T-cell (primary cell): ENCODE measurements around the gene EXOC4. TPM values are rescaled to one million over a fixed set of nuclear protein-coding genes. Genes with fewer than 3 reads are reported as not detected.

Experiments
- ATAC-seq, 4 experiments: fragments of 200-7000 bp in 3 of 4; fragments of 150-1000 bp in 1 of 4; cut with Tn5 transposase; replicated peaks in 1 of 4; 1 replicate in 3 of 4; 2 replicates in 1 of 4; pipeline ENCODE4 v1.10.0; 2021; ENCODE audit warnings: moderate library complexity in 3 of 4, mild to moderate bottlenecking in 2 of 4, moderate number of reproducible peaks in 1 of 4
- CTCF ChIA-PET, 2 donors: fragments of 300-600 bp; sonication (Branson Sonifier 250); formaldehyde crosslinking; loops; one replicate each; lab custom pipeline; 2022; ENCODE audit warnings: antibody characterized with exemption in 2 of 2; lab: Charles Lee
- POLR2A ChIA-PET, 2 donors: fragments of 300-600 bp; sonication (Branson Sonifier 250); formaldehyde crosslinking; loops; one replicate each; lab custom pipeline; 2022; ENCODE audit warnings: antibody characterized with exemption in 2 of 2; lab: Charles Lee
- DNase-seq, 35 experiments: peaks; one replicate each; pipeline versions ENCODE4 v3.0.0 to v3.0.0-alpha.2; 2013 to 2023
- H3K27ac ChIP-seq: one replicate; pipeline ENCODE4 v1.5.1; 2013; ENCODE audit warnings: low read length
- H3K27me3 ChIP-seq, 2 experiments: replicated peaks in 1 of 2; 1 replicate in 1 of 2; 2 replicates in 1 of 2; pipeline versions ENCODE4 v1.6.1 to v1.7.0; 2013; ENCODE audit warnings: low read length in 1 of 2, mixed read lengths in 1 of 2; ENCODE audit not compliant: control insufficient read depth in 2 of 2, insufficient read depth in 2 of 2; ENCODE audit errors: extremely low read depth in 1 of 2
- H3K36me3 ChIP-seq, 2 donors: 1 replicate in 1 of 2; 2 replicates in 1 of 2; pipeline versions ENCODE4 v1.6.1 to v1.7.0; 2013; ENCODE audit warnings: low read length in 1 of 2; ENCODE audit not compliant: control insufficient read depth in 2 of 2, insufficient read depth in 1 of 2; ENCODE audit errors: extremely low read depth in 1 of 2
- H3K4me1 ChIP-seq, 2 experiments: 1 replicate in 1 of 2; 2 replicates in 1 of 2; pipeline versions ENCODE4 v1.6.1 to v1.7.0; 2013; ENCODE audit warnings: low read length in 2 of 2, mixed read lengths in 1 of 2; ENCODE audit not compliant: insufficient read depth in 2 of 2, control insufficient read depth in 1 of 2; ENCODE audit errors: extremely low read depth in 1 of 2
- H3K4me3 ChIP-seq, 2 donors: 1 replicate in 1 of 2; 2 replicates in 1 of 2; pipeline versions ENCODE4 v1.5.1 to v1.7.0; 2013; ENCODE audit warnings: mild to moderate bottlenecking in 2 of 2, low read length in 1 of 2, moderate library complexity in 1 of 2; ENCODE audit not compliant: control insufficient read depth in 1 of 2; ENCODE audit errors: extremely low read depth in 1 of 2
- H3K9me3 ChIP-seq: 2 replicates; pipeline ENCODE4 v1.7.0; 2013
- H3K27ac Mint-ChIP-seq, 2 donors: one replicate each; pipeline ENCODE4 v1.8.0; 2020 to 2021; ENCODE audit warnings: mild to moderate bottlenecking in 2 of 2, mixed read lengths in 2 of 2
- H3K27me3 Mint-ChIP-seq, 2 donors: one replicate each; pipeline ENCODE4 v1.8.0; 2021 to 2022; ENCODE audit warnings: mixed read lengths in 2 of 2
- H3K36me3 Mint-ChIP-seq: one replicate; pipeline ENCODE4 v1.8.0; 2021; ENCODE audit warnings: mixed read lengths
- H3K4me1 Mint-ChIP-seq, 3 donors: one replicate each; pipeline ENCODE4 v1.8.0; 2020 to 2022; ENCODE audit warnings: mixed read lengths in 3 of 3, mild to moderate bottlenecking in 1 of 3
- H3K4me3 Mint-ChIP-seq, 3 donors: one replicate each; pipeline ENCODE4 v1.8.0; 2020 to 2022; ENCODE audit warnings: mild to moderate bottlenecking in 3 of 3, mixed read lengths in 3 of 3, moderate library complexity in 3 of 3
- H3K9me3 Mint-ChIP-seq, 3 donors: one replicate each; pipeline ENCODE4 v1.8.0; 2020 to 2022; ENCODE audit warnings: mixed read lengths in 3 of 3
- WGBS: methylation state at CpG from one replicate; pipeline ENCODE4 v1.1.5; 2013; ENCODE audit warnings: missing lambda C conversion rate; ENCODE audit not compliant: insufficient coverage; 5-methylcytosine and 5-hydroxymethylcytosine counted together
- total RNA-seq, 35 experiments: library from RNA in 6 of 35; stranded (reverse) in 6 of 35; fragments of 120-200 nt in 1 of 35; gene quantifications; one replicate each; pipeline versions ENCODE4 v1.2.1 to v1.2.4 and lab custom pipeline; 2013 to 2026

Gene EXOC4
- total RNA-seq, 5 donors from 2014 or later (not counting 1 experiment from before 2014, with no cell fraction given): 58.2 to 108 (median 64.8) TPM

- H3K27me3 ChIP-seq: no peaks in the 10 kb centered on the region
- peaks cover 0 to 4% of the 10 kb centered on the region in 2 donors for H3K36me3 ChIP-seq
- H3K4me3 Mint-ChIP-seq: no peak overlapping the region
- peaks cover 20% of the 10 kb centered on the region for H3K36me3 Mint-ChIP-seq
- H3K27ac ChIP-seq: no peak overlapping the region
- H3K27ac Mint-ChIP-seq: no peak overlapping the region
- peaks cover 6 to 52% (median 9%) of the 10 kb centered on the region in 3 donors for H3K4me1 Mint-ChIP-seq
- ChIA-PET POLR2A (no interaction called here), CTCF (interaction anchor here (0.6 to 1.4 kb wide), 8 partner anchors 9 to 1575 kb away, joined by 3 to 5 read pairs (median 4); no protein-coding TSS in a partner anchor)
- no peak overlapping the region for H3K4me3 ChIP-seq
- peak in 2 of 35 experiments; percentile 7 to 45 for DNase-seq
- ATAC-seq: peak in 1 of 4 experiments; percentile 46
- H3K9me3 ChIP-seq: no peaks in the 10 kb centered on the region
- no CpG with 5 or more reads among the region's 3 CpGs for WGBS
- no peaks in the 10 kb centered on the region for H3K27me3 Mint-ChIP-seq
- peaks cover 0 to 4% of the 10 kb centered on the region in 2 experiments for H3K4me1 ChIP-seq
- H3K9me3 Mint-ChIP-seq: no peaks in the 10 kb centered on the region
These were observed 181.5 kb downstream of the EXOC4 start for GRCh38 chr7:133434246-133434865.

- peaks cover 0 to 4% of the 10 kb centered on the region in 2 experiments for H3K4me1 ChIP-seq
- H3K9me3 Mint-ChIP-seq: no peaks in the 10 kb centered on the region
- ChIA-PET CTCF (interaction anchor here in 1 of 2 donors (0.7 kb wide), 1 partner anchor 387 kb away, joined by 3 read pairs; no protein-coding TSS in a partner anchor), POLR2A (no interaction called here)
- no peak for ATAC-seq
- H3K36me3 ChIP-seq: no peaks in the 10 kb centered on the region
- H3K4me3 ChIP-seq: no peak overlapping the region
- peaks cover 6 to 50% (median 9%) of the 10 kb centered on the region in 3 donors for H3K4me1 Mint-ChIP-seq
- no peaks in the 10 kb centered on the region for H3K9me3 ChIP-seq
- no CpG with 5 or more reads among the region's 3 CpGs for WGBS
- no peaks in the 10 kb centered on the region for H3K27me3 ChIP-seq
- no peak for DNase-seq
- H3K27me3 Mint-ChIP-seq: no peaks in the 10 kb centered on the region
- H3K27ac ChIP-seq: no peak overlapping the region
- H3K36me3 Mint-ChIP-seq: peaks cover 26% of the 10 kb centered on the region
- H3K4me3 Mint-ChIP-seq: no peak overlapping the region
- H3K27ac Mint-ChIP-seq: no peak overlapping the region
These were observed 183.1 kb downstream of the EXOC4 start for GRCh38 chr7:133436014-133436428.

- no peak overlapping the region for H3K27ac Mint-ChIP-seq
- no peaks in the 10 kb centered on the region for H3K27me3 ChIP-seq
- H3K4me3 ChIP-seq: no peak overlapping the region
- H3K36me3 ChIP-seq: no peaks in the 10 kb centered on the region
- no peak for ATAC-seq
- no peak overlapping the region for H3K4me3 Mint-ChIP-seq
- H3K27me3 Mint-ChIP-seq: no peaks in the 10 kb centered on the region
- peaks cover 6 to 42% (median 6%) of the 10 kb centered on the region in 3 donors for H3K4me1 Mint-ChIP-seq
- CTCF ChIA-PET: interaction anchor here in 1 of 2 donors (0.7 kb wide), 1 partner anchor 35 kb away, joined by 3 read pairs; no protein-coding TSS in a partner anchor
- no CpG with 5 or more reads among the region's 4 CpGs for whole genome bisulfite sequencing
- no peaks in the 10 kb centered on the region for H3K9me3 Mint-ChIP-seq
- H3K4me1 ChIP-seq: peaks cover 0 to 4% of the 10 kb centered on the region in 2 experiments
- no peak for DNase-seq
- POLR2A ChIA-PET: no interaction called here
- no peak overlapping the region for H3K27ac ChIP-seq
- H3K36me3 Mint-ChIP-seq: peaks cover 35% of the 10 kb centered on the region
- no peaks in the 10 kb centered on the region for H3K9me3 ChIP-seq
These were observed 184.7 kb downstream of the EXOC4 start for GRCh38 chr7:133437544-133437943.

GRCh38 chr7:133442818-133443217 lies 189.9 kb downstream of the EXOC4 start:
- Histone ChIP-seq H3K9me3 (no peaks in the 10 kb centered on the region), H3K4me3 (no peak overlapping the region), H3K27ac (no peak overlapping the region), H3K36me3 (no peaks in the 10 kb centered on the region), H3K27me3 (no peaks in the 10 kb centered on the region), H3K4me1 (no peaks in the 10 kb centered on the region)
- DNase-seq: no peak
- no peak overlapping the region for H3K4me3 Mint-ChIP-seq
- peaks cover 0 to 13% (median 0%) of the 10 kb centered on the region in 3 donors for H3K4me1 Mint-ChIP-seq
- no peaks in the 10 kb centered on the region for H3K27me3 Mint-ChIP-seq
- ChIA-PET CTCF (no interaction called here), POLR2A (no interaction called here)
- no peak overlapping the region for H3K27ac Mint-ChIP-seq
- 80% methylated on average over 1 of the region's 3 CpGs for WGBS
- no peak for ATAC-seq
- no peaks in the 10 kb centered on the region for H3K9me3 Mint-ChIP-seq
- H3K36me3 Mint-ChIP-seq: peaks cover 41% of the 10 kb centered on the region

GRCh38 chr7:133445617-133446016 lies 192.7 kb downstream of the EXOC4 start:
- H3K27me3 ChIP-seq: no peaks in the 10 kb centered on the region
- WGBS: no CpG with 5 or more reads among the region's 6 CpGs
- no peaks in the 10 kb centered on the region for H3K36me3 ChIP-seq
- Mint-ChIP-seq H3K27ac (no peak overlapping the region), H3K27me3 (no peaks in the 10 kb centered on the region), H3K4me1 (peaks cover 0 to 11% (median 2%) of the 10 kb centered on the region in 3 donors), H3K4me3 (no peak overlapping the region), H3K36me3 (peaks cover 27% of the 10 kb centered on the region), H3K9me3 (no peaks in the 10 kb centered on the region)
- no peak for ATAC-seq
- no peak overlapping the region for H3K4me3 ChIP-seq
- ChIA-PET POLR2A (no interaction called here), CTCF (no interaction called here)
- no peaks in the 10 kb centered on the region for H3K9me3 ChIP-seq
- H3K27ac ChIP-seq: no peak overlapping the region
- no peak for DNase-seq
- no peaks in the 10 kb centered on the region for H3K4me1 ChIP-seq

GRCh38 chr7:133448012-133448411 lies 195.1 kb downstream of the EXOC4 start:
- Mint-ChIP-seq H3K36me3 (peaks cover 18% of the 10 kb centered on the region), H3K27me3 (no peaks in the 10 kb centered on the region), H3K4me3 (no peak overlapping the region), H3K9me3 (no peaks in the 10 kb centered on the region), H3K4me1 (peaks cover 5 to 17% (median 10%) of the 10 kb centered on the region in 3 donors), H3K27ac (no peak overlapping the region)
- ChIA-PET CTCF (no interaction called here), POLR2A (no interaction called here)
- Histone ChIP-seq H3K36me3 (no peaks in the 10 kb centered on the region), H3K9me3 (no peaks in the 10 kb centered on the region), H3K27me3 (no peaks in the 10 kb centered on the region), H3K4me3 (no peak overlapping the region), H3K4me1 (no peaks in the 10 kb centered on the region), H3K27ac (no peak overlapping the region)
- DNase-seq (no peak), ATAC-seq (no peak)
- no CpG with 5 or more reads among the region's 1 CpG for WGBS
